ENCODE data around the gene POLH. TPM values are rescaled to one million over a fixed set of nuclear protein-coding genes. Genes with fewer than 3 reads are reported as not detected.

POLH gene
- total and polyA plus RNA-seq, 9 of the 15 experiments (the other 6 are each of a cell fraction or from before 2014, with no cell fraction given): 5.8 to 31.6 (median 20.6) TPM

- TF ChIP-seq CHAMP1 (IDR thresholded peaks at IDR 0.05) (no peak), SRSF1 (IDR thresholded peaks at IDR 0.05; ENCODE audit: low read depth, low read length) (no peak), ZNF408 (CRISPR knock-in tag; IDR thresholded peaks at IDR 0.05; ENCODE audit: low read depth) (no peak), ZNF511 (CRISPR knock-in tag; IDR thresholded peaks at IDR 0.05) (no peak; the same call in 1 of the 2 replicates), GTF3C2 (IDR thresholded peaks at IDR 0.05; ENCODE audit: borderline replicate concordance, extremely low read depth, insufficient read length) (no peak), ZNF217 (CRISPR knock-in tag; IDR thresholded peaks at IDR 0.05) (no peak), ELF2 (CRISPR knock-in tag; IDR thresholded peaks at IDR 0.05) (peak; percentile 76), ZNF175 (CRISPR knock-in tag; IDR thresholded peaks at IDR 0.05; ENCODE audit: low read depth) (peak; percentile 96), ZNF282 (CRISPR knock-in tag; IDR thresholded peaks at IDR 0.05) (no peak), SRSF9 (IDR thresholded peaks at IDR 0.05; ENCODE audit: borderline replicate concordance, low read depth, low read length) (no peak), PRMT5 (CRISPR knock-in tag; IDR thresholded peaks at IDR 0.05) (no peak), FOXP4 (CRISPR knock-in tag; IDR thresholded peaks at IDR 0.05; ENCODE audit: borderline replicate concordance) (no peak), SRSF3 (IDR thresholded peaks at IDR 0.05; ENCODE audit: insufficient read depth, low read length) (no peak), ZNF224 (CRISPR knock-in tag; IDR thresholded peaks at IDR 0.05) (no peak), FOXA1 (IDR thresholded peaks at IDR 0.05; ENCODE audit: borderline replicate concordance) (no peak), ZC3H11A (IDR thresholded peaks at IDR 0.05; ENCODE audit: low read depth, low read length) (no peak)
Measured at GRCh38 chr6:43627008-43627825, 51.2 kb downstream of the POLH start (continued).
